Ishikawa (cell line): ENCODE measurements around the gene ATG16L2.

Source experiments
- CEBPB ChIP-seq: IDR thresholded peaks from 2 replicates; pipeline ENCODE4 v1.6.1; 2012
- CREB1 ChIP-seq: IDR thresholded peaks from 2 replicates; pipeline ENCODE4 v1.6.1; 2012; ENCODE audit warnings: low read depth
- EGR1 ChIP-seq: IDR thresholded peaks from 2 replicates; pipeline ENCODE4 v1.6.1; 2012
- EP300 ChIP-seq: IDR thresholded peaks from 2 replicates; pipeline ENCODE4 v1.6.1; 2012; ENCODE audit warnings: borderline replicate concordance
- FOXM1 ChIP-seq: IDR thresholded peaks from 2 replicates; pipeline ENCODE4 v1.6.1; 2012; ENCODE audit warnings: low read depth, borderline replicate concordance
- NFIC ChIP-seq: IDR thresholded peaks from 2 replicates; pipeline ENCODE4 v1.6.1; 2012
- RAD21 ChIP-seq: IDR thresholded peaks from 2 replicates; pipeline ENCODE4 v1.6.1; 2012; ENCODE audit warnings: low read depth
- TAF1 ChIP-seq: IDR thresholded peaks from 2 replicates; pipeline ENCODE4 v1.6.1; 2012; ENCODE audit warnings: low read depth, mild to moderate bottlenecking
- TCF12 ChIP-seq: IDR thresholded peaks from 2 replicates; pipeline ENCODE4 v1.6.1; 2012; ENCODE audit warnings: low read depth
- TEAD4 ChIP-seq: IDR thresholded peaks from 2 replicates; pipeline ENCODE4 v1.6.1; 2012
- YY1 ChIP-seq: IDR thresholded peaks from 2 replicates; pipeline ENCODE4 v1.6.1; 2012; ENCODE audit warnings: low read depth
- ZBTB7A ChIP-seq: IDR thresholded peaks from 2 replicates; pipeline ENCODE4 v1.6.1; 2012; ENCODE audit warnings: low read depth
- TF ChIP-seq, protein P1 (sequence below): IDR thresholded peaks from 2 replicates; pipeline ENCODE4 v1.6.1; 2012; ENCODE audit warnings: low read depth, mild to moderate bottlenecking
- TF ChIP-seq, protein P2 (sequence below): IDR thresholded peaks from 2 replicates; pipeline ENCODE4 v1.6.1; 2012
- TF ChIP-seq, protein P3 (sequence below): IDR thresholded peaks from 2 replicates; pipeline ENCODE4 v1.6.1; 2012

ATG16L2 gene

DNA sequence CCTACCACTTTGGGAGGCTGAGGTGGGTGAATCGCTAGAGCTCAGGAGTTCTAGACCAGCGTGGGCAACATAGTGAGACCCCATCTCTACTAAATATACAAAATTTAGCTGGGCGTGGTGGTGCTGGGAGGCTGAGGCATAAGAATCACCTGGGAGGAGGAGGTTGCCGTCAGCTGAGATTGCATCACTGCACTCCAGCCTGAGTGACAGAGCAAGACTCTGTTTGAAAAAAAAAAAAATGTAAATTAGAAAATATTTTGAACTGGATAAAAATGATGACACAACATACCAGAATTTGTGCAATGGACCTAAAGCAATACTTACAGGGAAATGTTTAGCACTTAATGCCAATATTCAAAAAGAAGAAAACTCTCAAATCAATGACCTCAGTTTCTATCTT lies 46.4 kb downstream of the ATG16L2 start:
- TF ChIP-seq, protein P1, sequence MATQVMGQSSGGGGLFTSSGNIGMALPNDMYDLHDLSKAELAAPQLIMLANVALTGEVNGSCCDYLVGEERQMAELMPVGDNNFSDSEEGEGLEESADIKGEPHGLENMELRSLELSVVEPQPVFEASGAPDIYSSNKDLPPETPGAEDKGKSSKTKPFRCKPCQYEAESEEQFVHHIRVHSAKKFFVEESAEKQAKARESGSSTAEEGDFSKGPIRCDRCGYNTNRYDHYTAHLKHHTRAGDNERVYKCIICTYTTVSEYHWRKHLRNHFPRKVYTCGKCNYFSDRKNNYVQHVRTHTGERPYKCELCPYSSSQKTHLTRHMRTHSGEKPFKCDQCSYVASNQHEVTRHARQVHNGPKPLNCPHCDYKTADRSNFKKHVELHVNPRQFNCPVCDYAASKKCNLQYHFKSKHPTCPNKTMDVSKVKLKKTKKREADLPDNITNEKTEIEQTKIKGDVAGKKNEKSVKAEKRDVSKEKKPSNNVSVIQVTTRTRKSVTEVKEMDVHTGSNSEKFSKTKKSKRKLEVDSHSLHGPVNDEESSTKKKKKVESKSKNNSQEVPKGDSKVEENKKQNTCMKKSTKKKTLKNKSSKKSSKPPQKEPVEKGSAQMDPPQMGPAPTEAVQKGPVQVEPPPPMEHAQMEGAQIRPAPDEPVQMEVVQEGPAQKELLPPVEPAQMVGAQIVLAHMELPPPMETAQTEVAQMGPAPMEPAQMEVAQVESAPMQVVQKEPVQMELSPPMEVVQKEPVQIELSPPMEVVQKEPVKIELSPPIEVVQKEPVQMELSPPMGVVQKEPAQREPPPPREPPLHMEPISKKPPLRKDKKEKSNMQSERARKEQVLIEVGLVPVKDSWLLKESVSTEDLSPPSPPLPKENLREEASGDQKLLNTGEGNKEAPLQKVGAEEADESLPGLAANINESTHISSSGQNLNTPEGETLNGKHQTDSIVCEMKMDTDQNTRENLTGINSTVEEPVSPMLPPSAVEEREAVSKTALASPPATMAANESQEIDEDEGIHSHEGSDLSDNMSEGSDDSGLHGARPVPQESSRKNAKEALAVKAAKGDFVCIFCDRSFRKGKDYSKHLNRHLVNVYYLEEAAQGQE: no peak
- peak; percentile 82 for TF ChIP-seq CEBPB

DNA sequence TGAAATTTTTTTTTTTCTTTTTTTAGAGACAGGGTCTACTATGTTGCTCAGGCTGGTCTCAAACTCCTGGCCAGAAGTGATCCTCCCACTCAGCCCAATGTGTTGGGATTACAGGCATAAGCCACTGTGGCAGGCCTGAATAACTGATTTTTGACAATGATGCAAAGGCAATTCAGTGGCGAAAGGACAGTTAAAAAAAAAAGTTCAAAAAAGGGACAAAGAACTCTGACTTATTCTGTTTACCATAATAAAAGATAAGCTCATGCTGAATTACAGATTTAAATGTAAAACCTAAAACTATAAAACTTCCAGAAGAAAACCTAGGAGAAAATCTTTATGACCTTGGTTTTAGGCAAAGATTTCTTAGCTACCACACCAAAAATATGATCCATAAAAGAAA lies 48.9 kb downstream of the ATG16L2 start:
- TF ChIP-seq, protein P2, sequence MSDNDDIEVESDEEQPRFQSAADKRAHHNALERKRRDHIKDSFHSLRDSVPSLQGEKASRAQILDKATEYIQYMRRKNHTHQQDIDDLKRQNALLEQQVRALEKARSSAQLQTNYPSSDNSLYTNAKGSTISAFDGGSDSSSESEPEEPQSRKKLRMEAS: no peak
- no peak for TF ChIP-seq CEBPB
- no peak for TF ChIP-seq YY1
- no peak for TF ChIP-seq EGR1
- TF ChIP-seq NFIC: no peak
- TF ChIP-seq, protein P1: no peak

DNA sequence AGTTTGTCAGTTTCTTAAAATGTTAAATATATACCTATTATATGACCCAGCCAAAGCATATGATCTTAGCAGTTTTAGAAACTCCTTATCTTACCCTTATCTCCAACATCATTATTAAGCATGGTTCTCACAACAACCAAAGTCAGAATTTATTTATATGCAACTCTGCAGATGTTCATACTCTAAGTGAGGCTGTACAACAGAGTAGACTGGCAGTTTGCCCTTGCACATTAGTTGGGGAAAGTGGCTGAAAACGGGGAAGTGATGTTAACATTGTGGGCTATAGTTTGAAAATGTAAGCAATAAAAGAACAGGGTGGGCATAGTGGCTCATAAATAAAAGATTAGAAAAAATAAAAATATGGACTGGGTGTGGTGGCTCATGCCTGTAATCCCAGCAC lies 49.7 kb downstream of the ATG16L2 start:
- TF ChIP-seq TEAD4 (no peak), NFIC (no peak), ZBTB7A (no peak), YY1 (no peak), TCF12 (no peak), TAF1 (no peak), CEBPB (no peak), FOXM1 (no peak), RAD21 (no peak), EGR1 (no peak), EP300 (no peak), CREB1 (no peak)
- TF ChIP-seq, protein P3, sequence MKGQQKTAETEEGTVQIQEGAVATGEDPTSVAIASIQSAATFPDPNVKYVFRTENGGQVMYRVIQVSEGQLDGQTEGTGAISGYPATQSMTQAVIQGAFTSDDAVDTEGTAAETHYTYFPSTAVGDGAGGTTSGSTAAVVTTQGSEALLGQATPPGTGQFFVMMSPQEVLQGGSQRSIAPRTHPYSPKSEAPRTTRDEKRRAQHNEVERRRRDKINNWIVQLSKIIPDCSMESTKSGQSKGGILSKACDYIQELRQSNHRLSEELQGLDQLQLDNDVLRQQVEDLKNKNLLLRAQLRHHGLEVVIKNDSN: no peak
- TF ChIP-seq, protein P1: no peak
- TF ChIP-seq, protein P2: no peak

DNA sequence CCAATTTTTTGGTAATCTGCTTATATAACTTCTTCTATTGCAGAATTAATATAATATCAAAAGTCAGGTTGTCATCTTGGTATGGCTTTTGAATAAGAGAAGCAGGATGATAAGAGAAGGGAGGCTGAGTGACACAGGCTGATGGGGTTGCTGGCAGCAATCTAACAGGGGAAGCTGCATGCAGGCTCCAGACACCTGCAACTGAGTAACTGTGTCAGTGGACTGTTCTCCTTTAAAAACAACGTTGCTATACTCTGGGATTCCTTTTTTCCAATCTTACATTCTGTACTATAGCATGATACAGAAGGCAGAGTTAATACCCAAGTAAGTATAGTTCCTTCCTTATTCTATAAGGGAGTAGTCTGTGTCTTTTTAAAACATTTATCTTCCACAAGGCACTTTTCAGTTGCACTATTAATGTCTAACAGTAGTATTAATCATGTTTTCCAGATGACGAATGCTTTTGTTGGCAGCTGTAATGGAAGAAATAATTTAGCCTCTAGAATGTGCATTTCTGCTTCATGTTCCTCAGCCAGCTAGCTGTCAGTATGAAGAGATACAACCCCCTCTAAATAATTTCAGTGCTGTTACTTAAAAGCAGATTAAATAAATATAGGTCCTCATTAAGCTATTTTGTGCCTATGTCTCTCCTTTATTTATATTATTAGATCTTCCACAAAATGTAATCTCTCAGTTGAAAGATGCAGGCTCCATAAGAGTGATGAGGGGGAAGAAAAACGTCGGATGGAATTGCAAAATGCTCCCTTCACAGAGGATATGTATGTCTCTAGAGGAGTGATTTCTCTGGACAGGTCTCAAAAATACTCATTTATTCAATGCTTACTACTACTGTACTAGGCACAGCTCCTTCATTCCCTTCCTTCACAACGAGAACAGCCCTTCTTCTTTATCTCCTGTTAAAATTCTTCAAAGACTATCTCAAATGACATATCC lies 50.8 kb downstream of the ATG16L2 start:
- no peak for TF ChIP-seq ZBTB7A
- TF ChIP-seq, protein P2: no peak
- TF ChIP-seq, protein P1: no peak
- no peak for TF ChIP-seq EGR1
- peak; percentile 61; the same call in 1 of the 2 replicates for TF ChIP-seq EP300
- TF ChIP-seq NFIC: peak; percentile 84
- no peak for TF ChIP-seq CREB1
- no peak for TF ChIP-seq TAF1
- TF ChIP-seq TEAD4: peak; percentile 39; the same call in 1 of the 2 replicates
- no peak for TF ChIP-seq CEBPB
- TF ChIP-seq YY1: no peak
- TF ChIP-seq TCF12: peak; percentile 60
- TF ChIP-seq, protein P3: no peak
- no peak for TF ChIP-seq RAD21
- peak; percentile 59; the same call in 1 of the 2 replicates for TF ChIP-seq FOXM1
